HG03045 (cell line): ENCODE measurements around the gene CLEC6A.
"Not testable (repeated sequence)": the region's sequence is repeated elsewhere in the genome, so short reads cannot be mapped to it uniquely, and the experiment has no call there.

Experiments used
- ATAC-seq: cut with Tn5 transposase; IDR thresholded peaks from one replicate; pipeline ENCODE4 v1.9.1; 2021; ENCODE audit warnings: mild to moderate bottlenecking, moderate library complexity; ENCODE audit not compliant: unreplicated experiment

The CLEC6A gene

GRCh38 chr12:8493084-8493483 lies 37.3 kb downstream of the CLEC6A start:
- ATAC-seq = peak; percentile 93

GRCh38 chr12:8495671-8496070 lies 39.9 kb downstream of the CLEC6A start:
- ATAC-seq = not testable (repeated sequence)

GRCh38 chr12:8496074-8496473 lies 40.3 kb downstream of the CLEC6A start:
- ATAC-seq = not testable (repeated sequence)

GRCh38 chr12:8499616-8500015 lies 43.9 kb downstream of the CLEC6A start:
- ATAC-seq = no peak

- ATAC-seq = no peak
These were observed 46.0 kb downstream of the CLEC6A start for GRCh38 chr12:8501720-8502119.

- no peak for ATAC-seq
These were observed 48.6 kb downstream of the CLEC6A start for GRCh38 chr12:8504351-8504750.

GRCh38 chr12:8507596-8507995 lies 51.8 kb downstream of the CLEC6A start:
- ATAC-seq = no peak

- no peak for ATAC-seq
These were observed 52.5 kb downstream of the CLEC6A start for GRCh38 chr12:8508223-8508622.

- ATAC-seq = no peak
These were observed 53.4 kb downstream of the CLEC6A start for GRCh38 chr12:8508910-8509841.

- no peak for ATAC-seq
These were observed 57.5 kb downstream of the CLEC6A start, which contains the start of gene CLEC4D for GRCh38 chr12:8513256-8513655. CLEC4D (plus strand) TSS chr12:8513503; CDS start chr12:8513733, 230 bp downstream.

GRCh38 chr12:8517971-8518370 lies 62.2 kb downstream of the CLEC6A start:
- no peak for ATAC-seq

- no peak for ATAC-seq
These were observed 63.4 kb downstream of the CLEC6A start for GRCh38 chr12:8519171-8519570.

- ATAC-seq = no peak
These were observed 71.7 kb downstream of the CLEC6A start for GRCh38 chr12:8527250-8528130.
